ENCODE measurements around the gene RSPH10B2.
"Not testable (repeated sequence)": the region's sequence is repeated elsewhere in the genome, so short reads cannot be mapped to it uniquely, and the experiment has no call there.

DNA sequence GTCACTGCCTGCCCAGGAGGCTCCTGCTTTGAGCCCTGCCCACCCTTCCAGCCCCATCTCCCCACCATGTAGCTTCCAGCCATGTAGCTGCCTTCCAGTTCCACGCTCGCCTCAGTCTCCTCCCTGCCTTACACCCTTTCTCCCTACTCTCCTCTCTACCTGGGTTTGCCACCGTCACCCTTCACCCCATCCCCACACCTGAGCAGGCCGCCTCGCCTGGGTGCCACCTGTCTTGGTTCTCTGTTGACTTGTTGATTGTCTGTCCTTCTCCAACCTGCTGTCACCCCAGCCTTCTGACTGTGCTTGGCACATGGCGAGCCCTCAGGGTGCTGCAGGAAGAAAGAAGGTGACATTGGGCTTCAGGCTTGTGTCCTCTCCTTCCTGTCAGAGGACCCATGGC lies 3.7 kb upstream of the RSPH10B2 start:
- TF ChIP-seq, protein P1, sequence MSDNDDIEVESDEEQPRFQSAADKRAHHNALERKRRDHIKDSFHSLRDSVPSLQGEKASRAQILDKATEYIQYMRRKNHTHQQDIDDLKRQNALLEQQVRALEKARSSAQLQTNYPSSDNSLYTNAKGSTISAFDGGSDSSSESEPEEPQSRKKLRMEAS (IDR thresholded peaks at IDR 0.05; ENCODE audit: low read depth), result not testable (repeated sequence)
- TF ChIP-seq CTCF (IDR thresholded peaks at IDR 0.05); POLR2AphosphoS5 (IDR thresholded peaks at IDR 0.05; ENCODE audit: low read depth, low read length); GABPA (IDR thresholded peaks at IDR 0.05; ENCODE audit: low read depth); REST (IDR thresholded peaks at IDR 0.05; ENCODE audit: low read depth, low read length); EZH2phosphoT487 (IDR thresholded peaks at IDR 0.05; ENCODE audit: borderline replicate concordance, low read depth); RAD21 (IDR thresholded peaks at IDR 0.05; ENCODE audit: low read length); CHD2 (IDR thresholded peaks at IDR 0.05; ENCODE audit: low read length, partially characterized antibody): not testable (repeated sequence)
- TF ChIP-seq, protein P2, sequence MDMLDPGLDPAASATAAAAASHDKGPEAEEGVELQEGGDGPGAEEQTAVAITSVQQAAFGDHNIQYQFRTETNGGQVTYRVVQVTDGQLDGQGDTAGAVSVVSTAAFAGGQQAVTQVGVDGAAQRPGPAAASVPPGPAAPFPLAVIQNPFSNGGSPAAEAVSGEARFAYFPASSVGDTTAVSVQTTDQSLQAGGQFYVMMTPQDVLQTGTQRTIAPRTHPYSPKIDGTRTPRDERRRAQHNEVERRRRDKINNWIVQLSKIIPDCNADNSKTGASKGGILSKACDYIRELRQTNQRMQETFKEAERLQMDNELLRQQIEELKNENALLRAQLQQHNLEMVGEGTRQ (IDR thresholded peaks at IDR 0.05; ENCODE audit: borderline replicate concordance, low read depth, low read length), result not testable (repeated sequence)

All from SK-N-SH (cell line).